WTC11 (cell line): ENCODE measurements around the gene RBM38. TPM values are rescaled to one million over a fixed set of nuclear protein-coding genes. Genes with fewer than 3 reads are reported as not detected.

Experiments used
- ATAC-seq: fragments of 200-7000 bp; cut with Tn5 transposase; 2 replicates; pipeline ENCODE4 v1.10.0; 2021; ENCODE audit warnings: mild to moderate bottlenecking, moderate library complexity
- CTCF ChIA-PET: fragments of 300-600 bp; sonication (Branson Sonifier 250); formaldehyde crosslinking; loops from one replicate; lab custom pipeline; 2021; ENCODE audit warnings: antibody characterized with exemption; lab: Charles Lee
- POLR2A ChIA-PET: fragments of 350-600 bp; sonication (Branson Sonifier 250); formaldehyde crosslinking; loops from one replicate; lab custom pipeline; 2021; ENCODE audit warnings: antibody characterized with exemption; lab: Charles Lee
- DNase-seq: peaks from one replicate; pipeline ENCODE4 v3.0.0; 2021; ENCODE audit warnings: low spot score
- H3K27ac Mint-ChIP-seq: 2 replicates; pipeline ENCODE4 v1.8.0; 2021; ENCODE audit warnings: mixed read lengths
- H3K27me3 Mint-ChIP-seq: 2 replicates; pipeline ENCODE4 v1.8.0; 2021; ENCODE audit warnings: low read depth, mild to moderate bottlenecking, moderate library complexity, mixed read lengths
- H3K36me3 Mint-ChIP-seq: 2 replicates; pipeline ENCODE4 v1.8.0; 2021; ENCODE audit warnings: mixed read lengths
- H3K4me1 Mint-ChIP-seq: 2 replicates; pipeline ENCODE4 v1.8.0; 2022; ENCODE audit warnings: mixed read lengths
- H3K4me3 Mint-ChIP-seq: 2 replicates; pipeline ENCODE4 v1.8.0; 2021; ENCODE audit warnings: mild to moderate bottlenecking, moderate library complexity, mixed read lengths
- H3K9me3 Mint-ChIP-seq: 2 replicates; pipeline ENCODE4 v1.8.0; 2021; ENCODE audit warnings: mixed read lengths
- CREB1 ChIP-seq: sonication (generic); formaldehyde crosslinking; IDR thresholded peaks from 2 replicates; pipeline ENCODE4 v1.8.0; 2023; ENCODE audit warnings: mild to moderate bottlenecking, missing genetic modification reagents
- EMX1 ChIP-seq: fragments of 250-450 bp; sonication (Bioruptor Pico); IDR thresholded peaks from 2 replicates; pipeline ENCODE4 v1.8.0; 2021; ENCODE audit warnings: mild to moderate bottlenecking
- HMGA2 ChIP-seq: fragments of 250-450 bp; sonication (Bioruptor Pico); IDR thresholded peaks from 2 replicates; pipeline ENCODE4 v1.4.0; 2021; ENCODE audit warnings: mild to moderate bottlenecking, moderate library complexity
- RORB ChIP-seq: fragments of 250-450 bp; sonication (Bioruptor Pico); IDR thresholded peaks from 2 replicates; pipeline ENCODE4 v1.9.0; 2021; ENCODE audit warnings: mild to moderate bottlenecking
- SMAD3 ChIP-seq: sonication (generic); formaldehyde crosslinking; IDR thresholded peaks from 2 replicates; pipeline ENCODE4 v1.8.0; 2022; ENCODE audit warnings: missing genetic modification reagents, mild to moderate bottlenecking, borderline replicate concordance
- SMAD4 ChIP-seq: sonication (generic); formaldehyde crosslinking; IDR thresholded peaks from 2 replicates; pipeline ENCODE4 v1.8.0; 2022; ENCODE audit warnings: mild to moderate bottlenecking, missing genetic modification reagents
- total RNA-seq: library from RNA; stranded (reverse); gene quantifications from 3 replicates; pipeline ENCODE4 v1.2.3, GENCODE V29; 2021
- TF ChIP-seq, protein P1 (sequence below): sonication (generic); formaldehyde crosslinking; IDR thresholded peaks from 2 replicates; pipeline ENCODE4 v1.8.1; 2023; ENCODE audit warnings: mild to moderate bottlenecking, missing genetic modification reagents, moderate library complexity
- TF ChIP-seq, protein P2 (sequence below): sonication (generic); formaldehyde crosslinking; IDR thresholded peaks from 2 replicates; pipeline ENCODE4 v1.8.1; 2022; ENCODE audit warnings: mild to moderate bottlenecking, missing genetic modification reagents, moderate library complexity, borderline replicate concordance
- TF ChIP-seq, protein P3 (sequence below): sonication (generic); formaldehyde crosslinking; IDR thresholded peaks from 2 replicates; pipeline ENCODE4 v1.8.0; 2022; ENCODE audit warnings: mild to moderate bottlenecking, missing genetic modification reagents
- TF ChIP-seq, protein P4 (sequence below): sonication (generic); formaldehyde crosslinking; IDR thresholded peaks from 2 replicates; pipeline ENCODE4 v1.8.1; 2023; ENCODE audit warnings: mild to moderate bottlenecking, missing genetic modification reagents, moderate library complexity
- TF ChIP-seq, protein P5 (sequence below): sonication (generic); formaldehyde crosslinking; IDR thresholded peaks from 2 replicates; pipeline ENCODE4 v1.8.1; 2023; ENCODE audit warnings: mild to moderate bottlenecking, moderate library complexity, missing genetic modification reagents
- TF ChIP-seq, protein P6 (sequence below): sonication (generic); formaldehyde crosslinking; conservative IDR thresholded peaks from 2 replicates; pipeline ENCODE4 v1.8.1; 2022; ENCODE audit warnings: mild to moderate bottlenecking, missing genetic modification reagents

RBM38 gene
- total RNA-seq, 1 experiment from 2014 or later, result 69.0 TPM

DNA sequence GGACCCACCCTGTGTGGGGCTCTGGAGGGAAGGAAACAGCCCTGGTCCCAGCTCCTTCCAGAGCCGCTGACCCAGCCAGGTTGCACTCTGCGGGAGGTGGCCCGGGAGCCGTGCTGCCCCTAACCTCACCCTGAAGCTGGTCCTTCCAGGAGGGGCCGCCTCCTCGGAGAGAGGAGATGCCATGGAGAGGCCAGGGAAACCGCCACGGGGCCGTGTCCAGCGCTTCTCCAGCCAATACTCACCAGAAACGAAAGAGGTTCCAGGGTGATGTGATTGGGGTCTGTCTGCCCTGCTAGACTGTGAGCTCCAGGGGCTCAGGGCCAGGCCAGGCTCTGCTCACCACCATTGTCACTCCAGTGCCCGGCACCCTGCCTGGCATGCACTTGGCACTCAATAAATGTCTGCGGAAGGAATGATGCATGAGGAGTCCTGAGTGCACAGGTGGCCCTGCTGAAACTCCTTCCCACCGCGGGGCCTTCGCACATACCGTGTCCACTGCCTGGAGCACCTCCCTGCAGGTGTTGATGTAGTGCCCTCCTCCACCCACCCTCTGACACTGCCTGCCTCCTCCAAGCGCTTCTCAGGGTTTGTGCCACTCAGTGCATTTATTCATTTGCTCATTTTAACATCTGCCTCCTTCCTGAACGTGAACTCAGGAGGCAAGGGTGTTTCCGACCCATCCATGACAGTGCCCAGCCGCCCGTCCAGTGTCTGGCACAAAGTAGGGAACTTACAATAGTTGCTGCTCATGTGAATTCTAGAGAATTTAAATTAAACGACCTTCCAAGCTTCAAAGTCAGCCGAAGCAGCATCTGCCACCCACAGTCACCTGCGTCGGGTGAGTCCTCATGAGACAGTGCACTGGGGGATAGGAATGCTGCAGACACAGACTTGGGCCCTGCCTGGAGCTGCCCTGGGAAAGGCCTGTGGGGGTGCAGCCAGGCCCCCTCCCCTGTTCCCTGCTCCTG, 30.3 kb downstream of the RBM38 start:
- no peaks in the 10 kb centered on the region for H3K27me3 Mint-ChIP-seq
- ATAC-seq, result no peak
- no peak overlapping the region for H3K4me3 Mint-ChIP-seq
- no peak overlapping the region for H3K27ac Mint-ChIP-seq
- H3K36me3 Mint-ChIP-seq, result no peaks in the 10 kb centered on the region
- CTCF ChIA-PET, result interaction anchor here (0.7 to 1.2 kb wide), 5 partner anchors 12 to 77 kb away, joined by 3 to 4 read pairs (median 3); no protein-coding TSS in a partner anchor
- POLR2A ChIA-PET, result no interaction called here
- no peaks in the 10 kb centered on the region for H3K9me3 Mint-ChIP-seq
- TF ChIP-seq EMX1 (CRISPR knock-in tag), result no peak
- TF ChIP-seq, protein P1, sequence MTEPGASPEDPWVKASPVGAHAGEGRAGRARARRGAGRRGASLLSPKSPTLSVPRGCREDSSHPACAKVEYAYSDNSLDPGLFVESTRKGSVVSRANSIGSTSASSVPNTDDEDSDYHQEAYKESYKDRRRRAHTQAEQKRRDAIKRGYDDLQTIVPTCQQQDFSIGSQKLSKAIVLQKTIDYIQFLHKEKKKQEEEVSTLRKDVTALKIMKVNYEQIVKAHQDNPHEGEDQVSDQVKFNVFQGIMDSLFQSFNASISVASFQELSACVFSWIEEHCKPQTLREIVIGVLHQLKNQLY (CRISPR knock-in tag), result no peak
- no peak for TF ChIP-seq HMGA2
- TF ChIP-seq, protein P2, sequence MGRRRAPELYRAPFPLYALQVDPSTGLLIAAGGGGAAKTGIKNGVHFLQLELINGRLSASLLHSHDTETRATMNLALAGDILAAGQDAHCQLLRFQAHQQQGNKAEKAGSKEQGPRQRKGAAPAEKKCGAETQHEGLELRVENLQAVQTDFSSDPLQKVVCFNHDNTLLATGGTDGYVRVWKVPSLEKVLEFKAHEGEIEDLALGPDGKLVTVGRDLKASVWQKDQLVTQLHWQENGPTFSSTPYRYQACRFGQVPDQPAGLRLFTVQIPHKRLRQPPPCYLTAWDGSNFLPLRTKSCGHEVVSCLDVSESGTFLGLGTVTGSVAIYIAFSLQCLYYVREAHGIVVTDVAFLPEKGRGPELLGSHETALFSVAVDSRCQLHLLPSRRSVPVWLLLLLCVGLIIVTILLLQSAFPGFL (CRISPR knock-in tag), result no peak
- TF ChIP-seq RORB (CRISPR knock-in tag), result no peak
- TF ChIP-seq, protein P3, sequence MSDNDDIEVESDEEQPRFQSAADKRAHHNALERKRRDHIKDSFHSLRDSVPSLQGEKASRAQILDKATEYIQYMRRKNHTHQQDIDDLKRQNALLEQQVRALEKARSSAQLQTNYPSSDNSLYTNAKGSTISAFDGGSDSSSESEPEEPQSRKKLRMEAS (CRISPR knock-in tag), result no peak
- no peak for TF ChIP-seq SMAD3 (CRISPR knock-in tag)
- TF ChIP-seq, protein P4, sequence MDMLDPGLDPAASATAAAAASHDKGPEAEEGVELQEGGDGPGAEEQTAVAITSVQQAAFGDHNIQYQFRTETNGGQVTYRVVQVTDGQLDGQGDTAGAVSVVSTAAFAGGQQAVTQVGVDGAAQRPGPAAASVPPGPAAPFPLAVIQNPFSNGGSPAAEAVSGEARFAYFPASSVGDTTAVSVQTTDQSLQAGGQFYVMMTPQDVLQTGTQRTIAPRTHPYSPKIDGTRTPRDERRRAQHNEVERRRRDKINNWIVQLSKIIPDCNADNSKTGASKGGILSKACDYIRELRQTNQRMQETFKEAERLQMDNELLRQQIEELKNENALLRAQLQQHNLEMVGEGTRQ (CRISPR knock-in tag), result no peak
- no peak for TF ChIP-seq SMAD4 (CRISPR knock-in tag)
- DNase-seq, result no peak
- H3K4me1 Mint-ChIP-seq, result peaks cover 15% of the 10 kb centered on the region

DNA sequence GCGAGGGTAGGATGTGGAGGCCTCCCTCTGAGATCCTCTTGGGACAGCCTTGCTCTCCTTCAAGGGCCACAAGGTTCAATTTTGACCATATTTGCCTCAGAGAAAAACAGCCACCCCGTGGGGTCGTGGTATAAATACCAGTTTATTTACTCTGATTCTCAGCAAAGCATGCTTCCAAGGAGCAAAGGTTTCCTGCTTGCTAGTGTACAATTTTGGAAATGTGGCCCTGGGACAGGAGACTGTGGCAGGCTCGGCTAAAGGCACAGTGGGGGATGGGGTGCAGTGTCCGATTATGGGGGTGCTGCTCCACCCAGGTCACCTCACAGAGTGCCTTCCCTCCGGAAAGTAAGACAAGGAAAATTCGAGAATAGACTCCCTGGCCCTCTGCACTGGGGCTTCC, 31.1 kb downstream of the RBM38 start:
- CTCF ChIA-PET, result no interaction called here
- H3K27ac Mint-ChIP-seq, result no peak overlapping the region
- no peaks in the 10 kb centered on the region for H3K9me3 Mint-ChIP-seq
- DNase-seq, result no peak
- no peak for ATAC-seq
- no peak overlapping the region for H3K4me3 Mint-ChIP-seq
- H3K4me1 Mint-ChIP-seq, result peaks cover 15% of the 10 kb centered on the region
- TF ChIP-seq CREB1, result no peak
- POLR2A ChIA-PET, result no interaction called here
- no peaks in the 10 kb centered on the region for H3K27me3 Mint-ChIP-seq
- H3K36me3 Mint-ChIP-seq, result no peaks in the 10 kb centered on the region

DNA sequence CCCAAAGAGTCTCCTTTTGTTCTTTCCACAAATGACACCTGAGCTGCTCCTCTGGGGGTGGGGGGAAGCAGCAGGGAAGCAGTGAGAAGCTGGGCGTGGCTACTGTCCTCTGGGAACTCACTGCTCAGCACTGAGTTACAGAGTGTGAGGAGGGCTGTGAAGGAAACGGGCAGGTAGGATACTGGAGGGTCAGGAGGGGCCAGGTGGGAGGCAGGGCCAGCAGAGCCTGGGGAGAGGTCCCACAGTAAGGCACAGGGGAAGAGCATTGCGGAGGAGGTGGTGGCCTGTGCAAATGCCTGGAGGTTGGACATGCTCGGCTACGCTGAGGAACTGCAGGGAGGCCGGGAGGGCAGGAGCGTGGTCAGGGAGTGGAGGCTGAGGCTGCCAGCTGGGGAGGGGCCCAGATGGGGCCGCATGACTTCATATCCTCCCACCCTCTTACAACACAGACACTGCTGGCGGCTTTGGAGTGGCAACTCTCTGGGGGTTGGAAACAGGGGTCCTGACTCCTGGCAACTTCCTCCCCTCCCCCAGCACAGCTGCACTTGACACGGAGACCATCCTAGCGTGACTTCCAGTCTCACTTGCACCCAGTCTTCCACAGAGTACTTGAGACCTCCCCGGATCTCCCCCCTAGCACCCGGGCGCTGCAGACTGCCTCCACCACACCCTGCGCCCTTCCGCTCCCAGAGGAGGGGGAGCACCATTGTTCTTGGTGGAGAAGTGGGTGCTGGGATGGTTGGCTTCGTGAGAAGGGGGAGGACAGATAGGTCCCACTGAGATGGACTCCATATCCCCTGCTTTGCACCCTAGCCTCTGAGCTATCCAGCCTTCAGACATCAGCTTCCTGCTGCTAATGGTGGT, 34.2 kb downstream of the RBM38 start:
- ChIA-PET POLR2A (no interaction called here), CTCF (interaction anchor here (0.6 to 2.0 kb wide), 7 partner anchors 9 to 170 kb away, joined by 3 to 5 read pairs (median 3); no protein-coding TSS in a partner anchor)
- Mint-ChIP-seq H3K4me3 (no peak overlapping the region), H3K4me1 (peaks cover 15% of the 10 kb centered on the region), H3K27ac (peak overlapping the region; percentile 65; the same call in 1 of the 2 replicates), H3K36me3 (no peaks in the 10 kb centered on the region), H3K27me3 (peaks cover 2% of the 10 kb centered on the region; the same call in 1 of the 2 replicates), H3K9me3 (no peaks in the 10 kb centered on the region)
- ATAC-seq (peak; percentile 63), DNase-seq (no peak)
- TF ChIP-seq, protein P5, sequence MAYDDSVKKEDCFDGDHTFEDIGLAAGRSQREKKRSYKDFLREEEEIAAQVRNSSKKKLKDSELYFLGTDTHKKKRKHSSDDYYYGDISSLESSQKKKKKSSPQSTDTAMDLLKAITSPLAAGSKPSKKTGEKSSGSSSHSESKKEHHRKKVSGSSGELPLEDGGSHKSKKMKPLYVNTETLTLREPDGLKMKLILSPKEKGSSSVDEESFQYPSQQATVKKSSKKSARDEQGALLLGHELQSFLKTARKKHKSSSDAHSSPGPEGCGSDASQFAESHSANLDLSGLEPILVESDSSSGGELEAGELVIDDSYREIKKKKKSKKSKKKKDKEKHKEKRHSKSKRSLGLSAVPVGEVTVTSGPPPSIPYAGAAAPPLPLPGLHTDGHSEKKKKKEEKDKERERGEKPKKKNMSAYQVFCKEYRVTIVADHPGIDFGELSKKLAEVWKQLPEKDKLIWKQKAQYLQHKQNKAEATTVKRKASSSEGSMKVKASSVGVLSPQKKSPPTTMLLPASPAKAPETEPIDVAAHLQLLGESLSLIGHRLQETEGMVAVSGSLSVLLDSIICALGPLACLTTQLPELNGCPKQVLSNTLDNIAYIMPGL (CRISPR knock-in tag), result no peak
- TF ChIP-seq, protein P6, sequence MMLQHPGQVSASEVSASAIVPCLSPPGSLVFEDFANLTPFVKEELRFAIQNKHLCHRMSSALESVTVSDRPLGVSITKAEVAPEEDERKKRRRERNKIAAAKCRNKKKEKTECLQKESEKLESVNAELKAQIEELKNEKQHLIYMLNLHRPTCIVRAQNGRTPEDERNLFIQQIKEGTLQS (CRISPR knock-in tag), result no peak
